ENCODE data around the gene HHIPL2. TPM values are rescaled to one million over a fixed set of nuclear protein-coding genes. Genes with fewer than 3 reads are reported as not detected.
A peak's percentile ranks its signal among the peaks of the same experiment; 100 is the strongest.

HHIPL2 gene
- total and polyA plus RNA-seq, 2 of the 4 experiments (the other 2 are of a cell fraction) = under 0.01 to 0.12 TPM

DNA sequence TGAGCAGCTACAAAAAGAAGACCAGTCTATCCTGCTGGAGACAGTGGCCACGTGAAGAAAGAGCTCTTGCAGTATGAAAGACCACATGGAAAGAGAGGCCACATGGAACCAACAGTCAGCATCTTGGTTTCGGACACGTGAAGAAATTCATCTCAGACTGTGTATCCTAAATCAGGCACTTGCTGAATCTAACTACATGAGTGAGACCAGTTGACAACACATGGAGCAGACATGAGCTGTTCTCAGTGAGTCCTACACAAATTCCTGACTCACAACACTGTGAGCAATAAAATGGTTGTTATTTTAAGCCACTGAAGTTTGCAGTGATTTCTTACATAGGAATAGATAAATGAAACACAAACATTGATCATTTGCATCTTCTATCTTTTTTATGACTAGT is 44.3 kb upstream of the HHIPL2 start:
- no peak for ATAC-seq (ENCODE audit: low read depth)
- Histone ChIP-seq H2AK5ac (ENCODE audit: low read depth, low read length) (no peak overlapping the region), H4K5ac (ENCODE audit: low read depth, low read length) (no peak overlapping the region), H3K56ac (ENCODE audit: extremely low read depth, insufficient read depth, low read length) (no peak overlapping the region), H2AK9ac (replicated peaks; ENCODE audit: low read depth, low read length, poor library complexity) (peak overlapping the region; percentile 1), H3K23ac (ENCODE audit: low read depth, low read length) (no peak overlapping the region), H2BK20ac (ENCODE audit: low read depth, low read length) (no peak overlapping the region), H3K4ac (ENCODE audit: low read depth, low read length) (no peak overlapping the region), H3K4me2 (ENCODE audit: low read depth, low read length) (no peak overlapping the region), H2AFZ (replicated peaks; ENCODE audit: low read length, poor library complexity) (peak overlapping the region; percentile 6), H4K91ac (ENCODE audit: insufficient read depth, low read depth, low read length) (no peak overlapping the region), H3K79me1 (ENCODE audit: low read depth in 1 of 2, low read length in 2 of 2) (peaks cover 9 to 15% of the 10 kb centered on the region in 2 experiments), H3K4me1 (ENCODE audit: control insufficient read depth, insufficient read depth, low read length) (peaks cover 4% of the 10 kb centered on the region; the same call in 1 of the 2 replicates), H3K18ac (ENCODE audit: low read depth, low read length) (no peak overlapping the region), H3K4me3 (ENCODE audit: insufficient read depth, low read depth, low read length) (no peak overlapping the region), H2BK15ac (ENCODE audit: low read depth, low read length) (no peak overlapping the region), H2BK120ac (ENCODE audit: low read depth, low read length) (no peak overlapping the region), H3K27me3 (ENCODE audit: control insufficient read depth, insufficient read depth, low read length) (no peaks in the 10 kb centered on the region), H4K8ac (ENCODE audit: low read depth in 2 of 2, low read length in 2 of 2) (no peak overlapping the region; a peak in 1 of 4 replicates), H4K20me1 (ENCODE audit: insufficient read depth, low read length) (no peaks in the 10 kb centered on the region), H3K9me3 (ENCODE audit: control insufficient read depth, insufficient read depth, low read length) (no peaks in the 10 kb centered on the region), H3K14ac (replicated peaks; ENCODE audit: low read depth, low read length) (no peak overlapping the region), H3K9me1 (ENCODE audit: insufficient read depth, low read length) (no peaks in the 10 kb centered on the region), H3K36me3 (ENCODE audit: control insufficient read depth, insufficient read depth, low read length) (peaks cover 1% of the 10 kb centered on the region; the same call in 1 of the 2 replicates), H3K27ac (ENCODE audit: insufficient read depth, low read length) (no peak overlapping the region), H3K9ac (ENCODE audit: low read depth, low read length) (no peak overlapping the region), H2BK5ac (ENCODE audit: low read depth, low read length, poor library complexity, severe bottlenecking) (no peak overlapping the region)
- POLR2A ChIA-PET (ENCODE audit: unreplicated experiment) = no interaction called here
- WGBS, 2 experiments (ENCODE audit: extremely low coverage in 2 of 2, insufficient read length in 1 of 2) = 71% methylated on average over 1 of the region's 3 CpGs; no CpG with 5 or more reads in 1 of the 2 experiments
- dilution Hi-C loops (cut with HindIII; ENCODE audit: low sequenced_read_pairs, unreplicated experiment) = no loop called here
- TF ChIP-seq RAD21 (IDR thresholded peaks at IDR 0.05; ENCODE audit: low read length) (no peak), RCOR1 (IDR thresholded peaks at IDR 0.05; ENCODE audit: insufficient replicate concordance, low read length) (no peak), BHLHE40 (IDR thresholded peaks at IDR 0.05; ENCODE audit: low read depth, low read length) (no peak), SMC3 (IDR thresholded peaks at IDR 0.05; ENCODE audit: low read depth, low read length) (no peak), RFX5 (IDR thresholded peaks at IDR 0.05; ENCODE audit: low read depth, low read length) (no peak), CEBPB (IDR thresholded peaks at IDR 0.05; ENCODE audit: low read depth, low read length) (no peak), FOS (IDR thresholded peaks at IDR 0.05; ENCODE audit: low read depth, low read length) (no peak)
- TF ChIP-seq, protein P1, sequence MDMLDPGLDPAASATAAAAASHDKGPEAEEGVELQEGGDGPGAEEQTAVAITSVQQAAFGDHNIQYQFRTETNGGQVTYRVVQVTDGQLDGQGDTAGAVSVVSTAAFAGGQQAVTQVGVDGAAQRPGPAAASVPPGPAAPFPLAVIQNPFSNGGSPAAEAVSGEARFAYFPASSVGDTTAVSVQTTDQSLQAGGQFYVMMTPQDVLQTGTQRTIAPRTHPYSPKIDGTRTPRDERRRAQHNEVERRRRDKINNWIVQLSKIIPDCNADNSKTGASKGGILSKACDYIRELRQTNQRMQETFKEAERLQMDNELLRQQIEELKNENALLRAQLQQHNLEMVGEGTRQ (IDR thresholded peaks at IDR 0.05; ENCODE audit: low read depth, low read length) = no peak
- CTCF ChIA-PET = interaction anchor here (1.0 kb wide), 1 partner anchor 15 kb away, joined by 3 read pairs; no protein-coding TSS in a partner anchor
- intact Hi-C loops (cut with micrococcal nuclease) = no loop called here
- DNase-seq = peak; percentile 66
- no TSS peak for BruUV-seq (replicated peaks)
- in situ Hi-C loops (cut with MboI; ENCODE audit: low sequenced_read_pairs) = no loop called here

Data from IMR-90 (cell line).